Activated T-cell treated with anti-CD3 and anti-CD28 coated beads, Interleukin-2, amount 50 U/mL, for 1 hour (primary cell): Measurements from ENCODE around the gene RNF144B.

Experiments
- DNase-seq: peaks from one replicate; pipeline ENCODE4 v3.0.0-alpha.2; 2020

RNF144B gene

GRCh38 chr6:18491308-18492045 is 104.3 kb downstream of the RNF144B start:
- no peak for DNase-seq

- DNase-seq: no peak
Measured at GRCh38 chr6:18492972-18493371, 105.8 kb downstream of the RNF144B start.

DNA sequence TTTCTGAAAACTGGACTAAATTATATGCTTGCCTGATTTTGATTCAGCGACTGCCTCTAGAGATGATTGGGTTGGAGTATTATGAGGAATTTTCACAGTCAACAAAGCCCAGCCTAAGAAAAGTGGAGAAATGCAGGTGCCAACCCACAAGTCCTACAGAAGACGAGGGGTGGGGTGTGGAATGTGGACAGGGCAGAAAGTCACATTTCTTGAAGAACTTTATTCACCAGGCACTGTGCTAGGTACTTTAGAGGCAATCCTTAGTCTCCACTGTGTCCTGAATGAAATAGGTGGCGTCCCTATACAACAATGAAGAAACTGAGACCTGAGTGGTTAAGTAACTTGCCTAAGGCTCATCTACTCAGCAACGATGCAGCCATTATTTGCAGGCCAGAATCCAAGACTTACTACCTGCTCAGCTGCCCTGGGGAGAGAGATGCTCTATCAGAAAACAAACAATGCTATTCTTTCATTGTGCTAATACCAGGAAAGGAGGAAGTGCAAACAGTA is 106.3 kb downstream of the RNF144B start:
- DNase-seq: no peak

DNA sequence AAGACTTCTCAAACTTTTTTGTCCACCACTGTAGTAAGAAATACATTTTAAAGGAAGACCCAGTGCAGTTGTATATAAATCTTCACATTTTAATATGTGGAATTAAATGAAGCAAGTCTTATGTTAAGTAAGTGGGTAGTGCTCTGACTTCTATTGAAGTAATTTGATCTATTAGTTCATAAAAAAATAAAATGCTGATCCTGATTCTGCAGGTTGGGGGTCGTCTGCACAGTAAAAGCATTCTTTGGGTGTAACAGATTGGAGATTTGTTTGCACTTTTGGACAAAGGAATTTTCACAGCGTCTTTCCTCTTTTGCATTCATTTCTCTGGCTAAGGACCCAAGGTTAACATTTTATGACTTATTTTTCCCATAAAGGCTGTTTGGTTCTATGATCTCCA is 106.8 kb downstream of the RNF144B start:
- DNase-seq: no peak

DNA sequence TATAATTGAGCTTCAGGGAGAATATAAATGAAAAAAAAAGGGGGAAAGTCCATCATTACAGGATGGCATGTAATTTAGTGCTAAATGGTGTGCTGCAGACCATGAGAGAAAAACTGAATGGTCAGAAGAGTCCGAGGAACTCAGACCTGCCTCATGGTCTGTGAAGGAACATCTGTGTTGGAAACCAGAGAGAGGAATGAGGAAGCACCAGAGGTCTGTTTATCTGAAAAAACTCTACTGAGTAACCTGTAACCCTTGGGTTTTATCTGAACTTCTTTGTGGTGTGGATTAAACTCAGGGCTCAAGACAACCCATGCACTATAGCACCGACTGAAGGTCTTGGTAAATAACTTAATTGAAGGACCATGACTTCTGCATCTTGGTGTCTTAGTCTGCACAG is 108.1 kb downstream of the RNF144B start:
- DNase-seq: no peak

DNA sequence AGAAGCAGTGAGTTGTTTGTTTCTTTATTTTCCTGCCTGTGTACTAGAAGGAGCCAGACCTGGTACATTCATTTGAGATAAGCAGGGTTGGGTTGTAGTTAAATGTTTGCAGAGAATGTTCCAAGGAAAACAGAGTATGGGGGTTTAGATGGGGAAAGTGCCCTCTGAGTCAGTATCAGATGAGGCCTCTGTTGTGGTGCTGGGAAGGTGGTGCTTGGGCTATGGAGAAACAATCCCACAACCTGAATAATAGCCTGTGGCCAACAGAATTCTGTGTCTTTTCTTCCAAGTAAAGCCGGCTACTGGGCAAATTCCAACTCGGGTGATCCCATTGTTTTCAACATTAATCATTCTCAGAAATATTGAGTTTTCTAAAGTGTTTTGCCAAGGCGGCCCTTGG is 109.3 kb downstream of the RNF144B start:
- no peak for DNase-seq

GRCh38 chr6:18497006-18497405 is 109.9 kb downstream of the RNF144B start:
- DNase-seq: no peak

DNA sequence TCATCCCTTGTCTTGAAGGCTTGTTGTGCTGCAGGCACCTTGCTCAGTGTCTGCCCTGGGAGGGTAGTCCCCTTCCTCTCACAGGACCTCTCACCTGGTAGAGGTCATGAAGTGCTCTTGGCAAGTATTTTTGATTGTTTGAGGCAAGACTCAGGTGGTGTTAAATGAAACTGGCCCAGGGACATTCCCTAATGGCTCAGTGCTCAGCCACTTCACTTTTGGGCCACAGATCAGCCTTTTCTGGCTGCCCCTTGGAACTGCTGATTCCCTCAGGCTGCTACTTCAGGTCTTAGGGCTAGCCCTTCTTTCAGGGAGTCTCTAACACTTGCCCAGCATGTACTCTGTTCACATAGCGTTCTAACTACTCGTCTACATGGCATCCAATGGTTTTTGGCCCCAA is 111.3 kb downstream of the RNF144B start:
- DNase-seq: no peak

GRCh38 chr6:18500921-18501662 is 113.9 kb downstream of the RNF144B start:
- DNase-seq: no peak

DNA sequence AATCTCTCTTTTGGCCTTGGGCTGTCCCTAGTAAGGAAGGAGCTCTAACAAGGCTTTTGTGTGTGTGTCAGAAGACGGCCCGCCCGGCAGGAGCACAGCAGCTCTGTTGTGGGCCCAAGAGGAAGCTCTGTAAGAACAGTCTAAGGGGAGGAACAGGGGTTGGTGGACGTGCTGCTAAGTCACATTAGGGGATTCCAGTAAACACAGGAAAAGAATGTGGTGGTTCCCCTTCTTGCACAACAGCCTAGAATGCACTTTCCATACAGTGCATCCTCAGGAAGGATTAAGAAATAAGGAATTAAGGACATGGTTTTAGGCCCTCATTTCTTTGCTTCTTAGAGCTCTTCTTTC is 114.5 kb downstream of the RNF144B start:
- DNase-seq: no peak

- DNase-seq: no peak
Measured at GRCh38 chr6:18503206-18503592, 116.0 kb downstream of the RNF144B start.

DNA sequence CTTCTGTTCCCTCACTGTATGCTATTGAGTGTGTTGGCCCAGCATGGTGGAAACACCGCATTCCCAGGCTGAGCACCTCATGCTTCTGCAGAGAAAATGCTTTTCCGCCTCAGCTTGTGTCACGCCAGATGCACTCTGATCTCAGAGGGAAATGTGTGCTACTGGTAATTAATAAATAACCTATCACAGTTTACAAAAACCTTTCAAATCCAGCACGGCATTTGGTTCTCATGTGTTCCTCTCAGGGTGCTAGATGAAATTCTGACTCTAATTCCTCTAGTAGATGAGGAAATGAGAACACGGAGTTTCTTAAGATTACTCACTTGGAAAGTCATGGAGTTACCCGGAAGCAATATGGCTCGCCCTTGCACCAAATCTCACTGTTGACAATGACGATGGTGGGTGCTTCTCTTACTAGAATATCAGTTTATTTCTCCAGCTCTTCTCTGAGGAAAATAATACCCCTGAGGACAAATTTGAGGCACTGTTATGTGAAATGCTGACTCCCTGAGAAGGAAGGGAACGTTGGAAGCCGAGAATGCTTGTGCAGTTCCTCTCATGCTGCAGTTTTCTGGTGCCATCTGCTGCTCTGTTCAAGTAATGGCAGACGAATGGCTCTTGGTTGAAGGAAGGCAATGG is 116.6 kb downstream of the RNF144B start:
- no peak for DNase-seq

DNA sequence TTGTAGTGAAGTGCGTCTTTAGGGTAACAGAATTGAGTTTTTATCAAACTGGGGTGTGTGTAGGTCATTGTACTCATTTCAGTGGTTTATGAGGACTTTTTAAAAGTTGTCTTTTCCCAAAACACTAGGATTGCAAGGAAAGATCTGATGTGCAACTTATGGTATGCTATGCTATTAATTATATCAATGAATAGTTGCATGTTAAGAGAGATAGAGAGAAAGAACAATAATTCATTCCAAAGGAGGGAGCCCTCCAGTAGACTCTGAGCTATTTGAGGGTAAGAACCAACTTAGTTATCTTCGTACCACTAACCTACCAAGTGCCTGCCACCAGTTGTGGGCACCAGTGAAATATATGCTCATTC is 117.1 kb downstream of the RNF144B start:
- no peak for DNase-seq

GRCh38 chr6:18506382-18507017 is 119.3 kb downstream of the RNF144B start:
- DNase-seq: no peak

GRCh38 chr6:18507018-18507415 is 119.9 kb downstream of the RNF144B start:
- DNase-seq: no peak

- no peak for DNase-seq
Measured at GRCh38 chr6:18507561-18507960, 120.4 kb downstream of the RNF144B start.

DNA sequence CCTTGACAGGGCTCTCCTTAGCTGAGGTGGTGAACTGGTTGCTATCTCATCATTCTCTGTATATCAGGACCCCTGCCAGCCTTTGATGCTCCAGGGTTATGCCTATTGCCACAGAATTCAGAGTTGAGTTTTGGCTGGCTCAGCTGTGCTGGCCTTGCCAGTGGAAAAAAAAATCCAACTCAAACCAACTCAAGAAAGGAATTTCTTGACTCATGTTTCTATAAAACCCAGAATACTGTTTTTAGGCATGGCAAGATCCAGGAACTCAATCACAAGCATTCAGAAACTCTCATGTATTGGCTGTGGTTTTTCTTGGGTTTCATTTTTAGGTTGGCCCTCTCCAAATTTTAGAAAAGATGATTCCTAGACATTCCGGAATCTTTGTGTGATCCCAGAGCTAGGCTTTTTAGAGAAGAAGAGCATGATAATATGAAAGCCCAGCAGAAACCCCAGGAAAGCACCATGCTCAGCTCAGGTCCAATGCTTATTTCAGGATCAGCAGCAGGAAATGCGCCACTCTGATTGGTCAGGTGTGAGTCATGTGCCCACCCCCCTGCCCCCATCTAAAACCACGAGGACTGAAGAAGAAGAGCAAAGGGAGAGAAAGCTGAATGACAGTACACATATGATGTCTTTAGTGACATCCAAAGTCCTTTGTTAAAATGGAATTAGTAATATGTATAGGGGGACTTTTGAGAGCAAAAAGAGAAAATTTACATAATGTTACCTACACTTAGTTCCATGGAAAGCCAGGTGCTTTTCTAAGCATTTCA is 122.9 kb downstream of the RNF144B start:
- no peak for DNase-seq

- DNase-seq: no peak
Measured at GRCh38 chr6:18510644-18511033, 123.5 kb downstream of the RNF144B start.

DNA sequence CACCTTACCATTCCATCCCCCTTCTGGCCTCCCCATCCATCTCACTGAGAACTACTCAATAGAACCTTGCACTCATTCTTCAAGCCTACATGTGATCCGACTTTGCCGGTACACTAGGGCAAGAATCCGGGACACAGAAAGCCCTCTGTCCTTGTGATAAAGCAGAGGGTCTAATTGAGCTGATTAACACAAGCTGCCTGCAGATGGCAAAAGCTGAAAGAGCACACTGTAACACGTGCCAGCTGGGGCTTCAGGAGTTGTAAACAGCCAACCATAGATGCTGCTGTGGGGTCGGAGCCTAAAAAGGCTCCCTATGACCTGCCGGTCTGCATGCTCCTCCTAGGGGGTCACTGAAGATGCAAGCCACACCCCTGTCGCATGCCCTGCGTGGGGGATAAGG is 124.1 kb downstream of the RNF144B start:
- no peak for DNase-seq

DNA sequence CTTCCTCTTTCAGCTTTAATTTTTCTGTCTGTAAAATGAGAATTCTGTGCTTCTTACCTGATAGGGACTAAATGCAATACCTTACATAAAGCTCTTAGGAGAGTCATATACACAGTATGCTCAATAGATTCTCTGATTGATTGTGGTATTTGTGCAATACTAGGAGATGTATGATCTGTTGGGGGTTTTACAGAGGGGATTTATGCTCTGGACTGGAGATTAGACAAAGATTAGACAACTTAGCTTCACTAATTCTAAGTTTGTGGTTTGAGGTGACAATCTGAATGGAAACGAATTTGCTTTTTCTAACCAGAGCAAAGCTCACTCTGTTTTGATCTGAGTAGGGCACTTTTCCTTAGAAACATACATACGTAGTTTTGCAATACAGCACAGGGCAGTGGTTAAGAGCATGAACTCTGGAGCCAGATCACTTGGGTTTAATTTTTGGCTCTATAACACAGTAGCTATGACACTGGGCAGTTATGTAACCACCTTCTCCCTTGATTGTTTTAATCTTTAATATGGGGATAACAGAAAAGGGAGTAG is 126.2 kb downstream of the RNF144B start:
- no peak for DNase-seq

DNA sequence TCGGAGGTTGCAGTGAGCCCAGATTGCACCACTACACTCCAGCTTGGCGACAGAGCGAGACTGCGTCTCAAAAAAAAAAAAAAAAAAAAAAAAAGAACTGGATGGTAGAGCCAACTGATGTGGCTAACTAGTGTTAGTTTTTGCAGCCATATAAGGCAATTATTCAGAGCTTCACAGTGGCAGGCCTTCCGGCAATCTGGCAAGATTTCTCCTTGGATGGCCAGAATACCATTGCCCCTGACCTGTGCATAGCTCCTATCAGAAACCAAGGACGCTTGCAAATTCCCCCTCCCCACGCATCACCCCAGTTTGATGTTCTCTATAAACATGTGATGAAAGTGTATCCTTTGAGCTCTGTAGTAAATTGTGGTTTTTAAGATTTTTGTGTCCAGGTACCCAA is 127.0 kb downstream of the RNF144B start:
- no peak for DNase-seq

DNA sequence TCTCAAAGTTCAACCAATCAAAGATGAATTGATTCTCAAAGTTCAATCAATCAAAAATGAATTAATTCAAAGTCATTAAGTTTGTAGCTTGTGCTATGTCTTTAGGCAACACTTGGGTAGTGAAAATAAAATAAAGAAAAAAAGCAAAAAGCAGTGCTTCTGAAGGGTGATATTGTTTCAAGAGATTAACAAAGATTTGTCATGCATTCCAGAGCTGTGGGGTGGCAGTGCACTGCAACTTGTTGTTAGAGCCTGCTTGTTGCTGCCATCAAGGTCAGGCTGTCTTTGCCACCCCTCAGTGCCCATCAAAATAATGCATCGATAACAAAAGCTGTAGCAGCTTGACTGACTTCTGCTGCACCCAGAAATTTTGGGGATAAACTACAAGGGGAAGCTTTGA is 128.6 kb downstream of the RNF144B start:
- no peak for DNase-seq
